AG10803 (cell line): ENCODE data around the gene PIBF1.
"Not testable (repeated sequence)": the region's sequence is repeated elsewhere in the genome, so short reads cannot be mapped to it uniquely, and the experiment has no call there.

Experiments used
- DNase-seq: peaks from one replicate; pipeline ENCODE4 v3.0.0; 2010; ENCODE audit warnings: low read depth
- H3K4me3 ChIP-seq: 2 replicates; pipeline ENCODE4 v1.5.1; 2011; ENCODE audit warnings: mild to moderate bottlenecking, low read length, control low read depth
- TF ChIP-seq, protein P1 (sequence below): conservative IDR thresholded peaks from 2 replicates; pipeline ENCODE4 v1.5.1; 2011; ENCODE audit warnings: mild to moderate bottlenecking, low read length, control low read depth, inconsistent platforms

Gene PIBF1

GRCh38 chr13:72792640-72793039 is 10.7 kb downstream of the PIBF1 start:
- no peak overlapping the region for H3K4me3 ChIP-seq
- DNase-seq: no peak
- TF ChIP-seq, protein P1, sequence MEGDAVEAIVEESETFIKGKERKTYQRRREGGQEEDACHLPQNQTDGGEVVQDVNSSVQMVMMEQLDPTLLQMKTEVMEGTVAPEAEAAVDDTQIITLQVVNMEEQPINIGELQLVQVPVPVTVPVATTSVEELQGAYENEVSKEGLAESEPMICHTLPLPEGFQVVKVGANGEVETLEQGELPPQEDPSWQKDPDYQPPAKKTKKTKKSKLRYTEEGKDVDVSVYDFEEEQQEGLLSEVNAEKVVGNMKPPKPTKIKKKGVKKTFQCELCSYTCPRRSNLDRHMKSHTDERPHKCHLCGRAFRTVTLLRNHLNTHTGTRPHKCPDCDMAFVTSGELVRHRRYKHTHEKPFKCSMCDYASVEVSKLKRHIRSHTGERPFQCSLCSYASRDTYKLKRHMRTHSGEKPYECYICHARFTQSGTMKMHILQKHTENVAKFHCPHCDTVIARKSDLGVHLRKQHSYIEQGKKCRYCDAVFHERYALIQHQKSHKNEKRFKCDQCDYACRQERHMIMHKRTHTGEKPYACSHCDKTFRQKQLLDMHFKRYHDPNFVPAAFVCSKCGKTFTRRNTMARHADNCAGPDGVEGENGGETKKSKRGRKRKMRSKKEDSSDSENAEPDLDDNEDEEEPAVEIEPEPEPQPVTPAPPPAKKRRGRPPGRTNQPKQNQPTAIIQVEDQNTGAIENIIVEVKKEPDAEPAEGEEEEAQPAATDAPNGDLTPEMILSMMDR: no peak

DNA sequence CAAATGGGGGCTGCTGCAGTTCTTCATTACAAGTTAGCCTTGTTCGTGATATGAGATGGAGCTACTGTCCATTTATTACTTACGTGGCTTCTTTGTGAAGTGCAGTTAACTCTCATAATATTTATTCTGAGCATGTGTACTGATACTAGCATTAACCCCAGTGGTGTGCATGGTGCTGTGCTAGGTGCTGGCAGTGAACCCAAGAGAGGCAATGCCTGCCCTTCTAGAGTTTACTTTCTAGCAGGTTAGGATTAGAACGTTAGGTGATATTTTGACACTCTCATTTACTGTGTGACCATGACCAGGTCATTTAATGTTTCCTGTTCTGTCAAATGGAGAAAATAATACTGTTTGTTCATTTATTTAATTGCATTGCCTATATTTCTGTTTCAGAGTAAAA is 16.9 kb downstream of the PIBF1 start:
- DNase-seq: no peak
- TF ChIP-seq, protein P1: no peak
- no peak overlapping the region for H3K4me3 ChIP-seq

DNA sequence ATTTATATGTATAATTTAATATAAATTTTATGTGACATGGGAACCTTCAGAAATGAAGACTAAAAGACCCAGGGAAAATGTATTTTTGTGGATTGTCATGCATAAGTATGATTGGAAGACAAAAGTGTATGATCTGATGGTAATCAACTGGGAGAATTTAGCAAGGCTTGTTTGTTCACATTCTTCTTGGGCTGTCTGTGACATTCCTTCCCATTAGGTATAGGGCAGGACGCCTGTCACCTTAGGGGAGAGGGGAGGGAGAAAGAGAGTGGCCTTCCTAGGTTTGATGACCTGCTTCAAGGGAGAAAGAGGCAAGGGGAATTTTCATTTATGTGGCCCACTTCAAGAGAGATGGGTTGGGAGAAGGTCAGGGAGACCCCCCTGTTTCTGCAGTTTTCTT is 22.4 kb downstream of the PIBF1 start:
- TF ChIP-seq, protein P1: no peak
- no peak overlapping the region for H3K4me3 ChIP-seq
- DNase-seq: no peak

DNA sequence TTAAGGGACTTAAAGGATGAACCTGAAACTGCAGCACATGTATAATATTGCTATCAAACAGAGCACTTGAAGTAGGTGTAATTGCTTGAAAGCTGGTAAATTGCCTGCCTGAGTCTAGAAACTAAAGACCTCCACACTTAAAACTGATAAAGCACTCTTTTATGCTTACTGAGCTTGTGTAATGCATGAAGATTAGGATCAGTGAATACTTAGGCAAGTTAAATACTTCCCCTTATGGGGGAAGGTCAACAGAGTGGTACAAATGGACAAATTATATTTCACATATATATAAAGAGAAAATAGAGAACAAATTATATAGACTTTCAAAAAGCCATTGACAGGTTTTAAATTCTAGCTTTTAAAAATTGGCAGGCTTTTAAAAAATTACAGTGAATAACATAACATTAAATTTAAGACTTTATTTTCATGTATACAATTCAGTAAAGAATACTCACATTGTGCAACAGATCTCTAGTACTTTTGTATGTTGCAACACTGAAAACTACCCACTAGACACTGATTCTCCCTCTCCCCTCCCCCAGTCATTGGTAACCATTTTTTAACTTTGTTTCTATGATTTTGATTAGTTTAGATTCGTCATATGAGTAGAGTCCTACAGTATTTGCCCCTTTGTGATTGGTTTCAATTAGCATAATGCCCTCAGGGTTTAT is 23.9 kb downstream of the PIBF1 start:
- TF ChIP-seq, protein P1: no peak
- no peak for DNase-seq
- H3K4me3 ChIP-seq: no peak overlapping the region

- not testable (repeated sequence) for H3K4me3 ChIP-seq, DNase-seq
Observed at GRCh38 chr13:72806514-72806913, 24.6 kb downstream of the PIBF1 start.

GRCh38 chr13:72808917-72809500 is 27.1 kb downstream of the PIBF1 start:
- peak; percentile 4 for DNase-seq
- H3K4me3 ChIP-seq: no peak overlapping the region

GRCh38 chr13:72820156-72820897 is 38.4 kb downstream of the PIBF1 start:
- H3K4me3 ChIP-seq: no peak overlapping the region
- TF ChIP-seq, protein P1: no peak
- DNase-seq: peak; percentile 53

More at GRCh38 chr13:72808917-72809500, 27.1 kb downstream of the PIBF1 start:
- TF ChIP-seq, protein P1: peak; percentile 60
